GM19099 (cell line): ENCODE results near the gene COL1A1.

ENCODE experiments used
- POLR2A ChIP-seq: IDR thresholded peaks from 3 replicates; pipeline ENCODE4 v1.6.1; 2011; ENCODE audit warnings: low read depth; ENCODE audit not compliant: insufficient read length; ENCODE audit errors: extremely low read depth

The COL1A1 gene

GRCh38 chr17:50207792-50208567 is 6.5 kb upstream of the COL1A1 start:
- TF ChIP-seq POLR2A: no peak

GRCh38 chr17:50207315-50207714 is 5.9 kb upstream of the COL1A1 start:
- TF ChIP-seq POLR2A: no peak

GRCh38 chr17:50206604-50207293 is 5.3 kb upstream of the COL1A1 start:
- no peak for TF ChIP-seq POLR2A

GRCh38 chr17:50205963-50206505 is 4.6 kb upstream of the COL1A1 start:
- no peak for TF ChIP-seq POLR2A

- no peak for TF ChIP-seq POLR2A
Observed at GRCh38 chr17:50205111-50205962, 3.9 kb upstream of the COL1A1 start.

GRCh38 chr17:50204431-50204830 is 3.0 kb upstream of the COL1A1 start:
- no peak for TF ChIP-seq POLR2A

- no peak for TF ChIP-seq POLR2A
Observed at GRCh38 chr17:50203604-50204345, 2.3 kb upstream of the COL1A1 start.

- TF ChIP-seq POLR2A: no peak
Observed at GRCh38 chr17:50203086-50203485, 1.7 kb upstream of the COL1A1 start.

GRCh38 chr17:50200457-50201275 is 765 bp downstream of the COL1A1 start:
- TF ChIP-seq POLR2A: no peak

GRCh38 chr17:50199803-50200456 is 1.5 kb downstream of the COL1A1 start:
- TF ChIP-seq POLR2A: no peak

GRCh38 chr17:50199211-50199802 is 2.1 kb downstream of the COL1A1 start:
- no peak for TF ChIP-seq POLR2A

GRCh38 chr17:50198026-50198669 is 3.3 kb downstream of the COL1A1 start:
- no peak for TF ChIP-seq POLR2A

- TF ChIP-seq POLR2A: no peak
Observed at GRCh38 chr17:50196826-50197225, 4.6 kb downstream of the COL1A1 start.

- no peak for TF ChIP-seq POLR2A
Observed at GRCh38 chr17:50196036-50196435, 5.4 kb downstream of the COL1A1 start.
